Measurements from ENCODE around the gene ZNF37A.
"Not testable (repeated sequence)": the region's sequence is repeated elsewhere in the genome, so short reads cannot be mapped to it uniquely, and the experiment has no call there.

ZNF37A gene

GRCh38 chr10:38070501-38070900 is 23.6 kb upstream of the ZNF37A start:
- in situ Hi-C loops (cut with HindIII; ENCODE audit: low sequenced_read_pairs): no loop called here
- no peak for DNase-seq (ENCODE audit: low read depth, low spot score)
- H3K4me3 ChIP-seq (ENCODE audit: low read depth, low read length): no peak overlapping the region
- no peak for TF ChIP-seq CTCF (IDR thresholded peaks at IDR 0.05; ENCODE audit: low read depth, low read length)

GRCh38 chr10:38072552-38072951 is 21.6 kb upstream of the ZNF37A start:
- no peak overlapping the region for H3K4me3 ChIP-seq (ENCODE audit: low read depth, low read length)
- no peak for TF ChIP-seq CTCF (IDR thresholded peaks at IDR 0.05; ENCODE audit: low read depth, low read length)
- DNase-seq (ENCODE audit: low read depth, low spot score): no peak
- in situ Hi-C loops (cut with HindIII; ENCODE audit: low sequenced_read_pairs): no loop called here

- TF ChIP-seq CTCF (IDR thresholded peaks at IDR 0.05; ENCODE audit: low read depth, low read length): no peak
- no peak overlapping the region for H3K4me3 ChIP-seq (ENCODE audit: low read depth, low read length)
- no peak for DNase-seq (ENCODE audit: low read depth, low spot score)
- in situ Hi-C loops (cut with HindIII; ENCODE audit: low sequenced_read_pairs): no loop called here
These were observed 17.4 kb upstream of the ZNF37A start for GRCh38 chr10:38076687-38077086.

- H3K4me3 ChIP-seq (ENCODE audit: low read depth, low read length); DNase-seq (ENCODE audit: low read depth, low spot score); in situ Hi-C loops (cut with HindIII; ENCODE audit: low sequenced_read_pairs): not testable (repeated sequence)
These were observed 819 bp upstream of the ZNF37A start for GRCh38 chr10:38093318-38093717.

GRCh38 chr10:38093816-38094157 is 350 bp upstream of the ZNF37A start:
- no peak for TF ChIP-seq CTCF (IDR thresholded peaks at IDR 0.05; ENCODE audit: low read depth, low read length)
- in situ Hi-C loops (cut with HindIII; ENCODE audit: low sequenced_read_pairs): no loop called here
- peak overlapping the region; percentile 87 for H3K4me3 ChIP-seq (ENCODE audit: low read depth, low read length)
- no peak for DNase-seq (ENCODE audit: low read depth, low spot score)

GRCh38 chr10:38094927-38095574 is 914 bp downstream of the ZNF37A start:
- in situ Hi-C loops (cut with HindIII; ENCODE audit: low sequenced_read_pairs): no loop called here

GRCh38 chr10:38102880-38103279 is 8.7 kb downstream of the ZNF37A start:
- no peak for TF ChIP-seq CTCF (IDR thresholded peaks at IDR 0.05; ENCODE audit: low read depth, low read length)
- H3K4me3 ChIP-seq (ENCODE audit: low read depth, low read length): no peak overlapping the region
- in situ Hi-C loops (cut with HindIII; ENCODE audit: low sequenced_read_pairs): no loop called here
- no peak for DNase-seq (ENCODE audit: low read depth, low spot score)

More at GRCh38 chr10:38094927-38095574, 914 bp downstream of the ZNF37A start:
- peak overlapping the region; percentile 87 for H3K4me3 ChIP-seq (ENCODE audit: low read depth, low read length)
- no peak for TF ChIP-seq CTCF (IDR thresholded peaks at IDR 0.05; ENCODE audit: low read depth, low read length)
- DNase-seq (ENCODE audit: low read depth, low spot score): no peak
